Ammon's horn (tissue), 1 donor: ENCODE results near the gene TATDN2.
"Not testable (repeated sequence)": the region's sequence is repeated elsewhere in the genome, so short reads cannot be mapped to it uniquely, and the experiment has no call there.

Experiments
- DNase-seq: peaks from one replicate; pipeline ENCODE4 v3.0.0-alpha.2; 2016; ENCODE audit warnings: low spot score

Gene TATDN2

GRCh38 chr3:10234526-10235230 lies 13.6 kb upstream of the TATDN2 start:
- no peak for DNase-seq

GRCh38 chr3:10235551-10235950 lies 12.7 kb upstream of the TATDN2 start:
- DNase-seq, result no peak

GRCh38 chr3:10238345-10239183 lies 9.7 kb upstream of the TATDN2 start:
- DNase-seq, result no peak

- DNase-seq, result no peak
Observed at GRCh38 chr3:10240799-10241198, 7.5 kb upstream of the TATDN2 start.

- no peak for DNase-seq
Observed at GRCh38 chr3:10242182-10243065, 5.8 kb upstream of the TATDN2 start.

- no peak for DNase-seq
Observed at GRCh38 chr3:10244009-10244408, 4.2 kb upstream of the TATDN2 start.

- DNase-seq, result no peak
Observed at GRCh38 chr3:10245081-10245712, 3.1 kb upstream of the TATDN2 start.

- no peak for DNase-seq
Observed at GRCh38 chr3:10247679-10248183, 528 bp upstream of the TATDN2 start.

- DNase-seq, result no peak
Observed at GRCh38 chr3:10248984-10249748, 907 bp downstream of the TATDN2 start.

GRCh38 chr3:10249833-10250232 lies 1.6 kb downstream of the TATDN2 start:
- no peak for DNase-seq

- no peak for DNase-seq
Observed at GRCh38 chr3:10251006-10251405, 2.7 kb downstream of the TATDN2 start.

- no peak for DNase-seq
Observed at GRCh38 chr3:10253731-10254130, 5.5 kb downstream of the TATDN2 start.

- DNase-seq, result no peak
Observed at GRCh38 chr3:10255835-10256234, 7.6 kb downstream of the TATDN2 start.

- DNase-seq, result no peak
Observed at GRCh38 chr3:10259036-10259435, 10.8 kb downstream of the TATDN2 start.

GRCh38 chr3:10259798-10260197 lies 11.5 kb downstream of the TATDN2 start:
- no peak for DNase-seq

- DNase-seq, result no peak
Observed at GRCh38 chr3:10260211-10260701, 12.0 kb downstream of the TATDN2 start.

- no peak for DNase-seq
Observed at GRCh38 chr3:10262027-10262426, 13.8 kb downstream of the TATDN2 start.

GRCh38 chr3:10263646-10264363 lies 15.5 kb downstream of the TATDN2 start:
- no peak for DNase-seq

GRCh38 chr3:10265833-10266232 lies 17.6 kb downstream of the TATDN2 start:
- no peak for DNase-seq

GRCh38 chr3:10266936-10267335 lies 18.7 kb downstream of the TATDN2 start:
- DNase-seq, result not testable (repeated sequence)
